PFSK-1 (cell line): Measurements from ENCODE around the gene DPP8.

ENCODE experiments used
- TAF1 ChIP-seq: IDR thresholded peaks from 2 replicates; pipeline ENCODE4 v1.6.1; 2012; ENCODE audit warnings: low read length, control low read depth, borderline replicate concordance; ENCODE audit not compliant: insufficient read depth
- TF ChIP-seq, protein P1 (sequence below), 2 experiments: IDR thresholded peaks; 2 replicates each; pipeline versions ENCODE4 v1.6.1 to v1.8.0; 2011 to 2012; ENCODE audit warnings: low read depth in 2 of 2, low read length in 2 of 2, control low read depth in 1 of 2, inconsistent platforms in 1 of 2, mild to moderate bottlenecking in 1 of 2, moderate library complexity in 1 of 2; ENCODE audit not compliant: insufficient read depth in 1 of 2

DNA sequence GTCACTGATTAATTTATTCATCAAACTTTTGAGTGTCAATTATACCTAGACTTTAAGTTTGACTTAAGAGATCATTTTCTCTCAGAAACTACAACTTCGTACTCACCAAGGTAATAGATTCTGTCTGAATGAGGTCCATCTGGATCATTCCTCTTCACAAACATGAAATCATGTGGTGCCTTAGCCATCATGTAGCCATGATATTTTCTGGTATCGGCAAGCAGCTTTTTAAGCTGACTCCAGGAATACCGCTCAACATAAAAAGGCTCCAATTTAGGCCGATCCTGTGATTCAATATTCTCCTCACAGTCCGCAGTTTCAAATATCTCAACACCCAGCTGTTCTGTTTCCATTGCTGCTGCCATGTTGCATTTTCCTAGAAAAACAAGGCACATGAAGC is 5.3 kb downstream of the DPP8 start:
- TF ChIP-seq TAF1: no peak
- TF ChIP-seq, protein P1, sequence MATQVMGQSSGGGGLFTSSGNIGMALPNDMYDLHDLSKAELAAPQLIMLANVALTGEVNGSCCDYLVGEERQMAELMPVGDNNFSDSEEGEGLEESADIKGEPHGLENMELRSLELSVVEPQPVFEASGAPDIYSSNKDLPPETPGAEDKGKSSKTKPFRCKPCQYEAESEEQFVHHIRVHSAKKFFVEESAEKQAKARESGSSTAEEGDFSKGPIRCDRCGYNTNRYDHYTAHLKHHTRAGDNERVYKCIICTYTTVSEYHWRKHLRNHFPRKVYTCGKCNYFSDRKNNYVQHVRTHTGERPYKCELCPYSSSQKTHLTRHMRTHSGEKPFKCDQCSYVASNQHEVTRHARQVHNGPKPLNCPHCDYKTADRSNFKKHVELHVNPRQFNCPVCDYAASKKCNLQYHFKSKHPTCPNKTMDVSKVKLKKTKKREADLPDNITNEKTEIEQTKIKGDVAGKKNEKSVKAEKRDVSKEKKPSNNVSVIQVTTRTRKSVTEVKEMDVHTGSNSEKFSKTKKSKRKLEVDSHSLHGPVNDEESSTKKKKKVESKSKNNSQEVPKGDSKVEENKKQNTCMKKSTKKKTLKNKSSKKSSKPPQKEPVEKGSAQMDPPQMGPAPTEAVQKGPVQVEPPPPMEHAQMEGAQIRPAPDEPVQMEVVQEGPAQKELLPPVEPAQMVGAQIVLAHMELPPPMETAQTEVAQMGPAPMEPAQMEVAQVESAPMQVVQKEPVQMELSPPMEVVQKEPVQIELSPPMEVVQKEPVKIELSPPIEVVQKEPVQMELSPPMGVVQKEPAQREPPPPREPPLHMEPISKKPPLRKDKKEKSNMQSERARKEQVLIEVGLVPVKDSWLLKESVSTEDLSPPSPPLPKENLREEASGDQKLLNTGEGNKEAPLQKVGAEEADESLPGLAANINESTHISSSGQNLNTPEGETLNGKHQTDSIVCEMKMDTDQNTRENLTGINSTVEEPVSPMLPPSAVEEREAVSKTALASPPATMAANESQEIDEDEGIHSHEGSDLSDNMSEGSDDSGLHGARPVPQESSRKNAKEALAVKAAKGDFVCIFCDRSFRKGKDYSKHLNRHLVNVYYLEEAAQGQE (IDR thresholded peaks at IDR 0.05; ENCODE audit: insufficient read depth in 1 of 2, low read depth in 2 of 2, low read length in 2 of 2): no peak
